Activated naive CD8-positive, alpha-beta T cell treated with anti-CD3 and anti-CD28 coated beads, Interleukin-2, amount 10 ng/mL, durations not matched to agents 7 days and 5 days (primary cell): ENCODE measurements around the gene FSHR. TPM values are rescaled to one million over a fixed set of nuclear protein-coding genes. Genes with fewer than 3 reads are reported as not detected.

Experiments
- ATAC-seq: fragments of 150-1000 bp; cut with Tn5 transposase; one replicate; pipeline ENCODE4 v1.10.0; 2021; ENCODE audit warnings: low read depth, moderate library complexity
- POLR2A ChIA-PET: fragments of 350-600 bp; sonication (Branson Sonifier 250); formaldehyde crosslinking; loops from one replicate; lab custom pipeline; 2021; ENCODE audit warnings: antibody characterized with exemption; lab: Charles Lee
- DNase-seq: peaks from one replicate; pipeline ENCODE4 v3.0.0; 2021
- H3K27ac Mint-ChIP-seq: one replicate; pipeline ENCODE4 v1.8.0; 2022; ENCODE audit warnings: mild to moderate bottlenecking, mixed read lengths
- H3K27me3 Mint-ChIP-seq: one replicate; pipeline ENCODE4 v1.8.0; 2022; ENCODE audit warnings: mild to moderate bottlenecking, moderate library complexity, mixed read lengths
- H3K36me3 Mint-ChIP-seq: one replicate; pipeline ENCODE4 v1.8.0; 2021; ENCODE audit warnings: mild to moderate bottlenecking, mixed read lengths
- H3K4me1 Mint-ChIP-seq: one replicate; pipeline ENCODE4 v1.8.0; 2021; ENCODE audit warnings: mixed read lengths
- H3K4me3 Mint-ChIP-seq: one replicate; pipeline ENCODE4 v1.8.0; 2022; ENCODE audit warnings: mild to moderate bottlenecking, moderate library complexity, mixed read lengths
- H3K9me3 Mint-ChIP-seq: one replicate; pipeline ENCODE4 v1.8.0; 2021; ENCODE audit warnings: mixed read lengths
- total RNA-seq, 2 experiments: library from RNA; stranded (reverse); gene quantifications; one replicate each; pipeline ENCODE4 v1.2.3, GENCODE V29; 2021

FSHR gene
- total RNA-seq, 2 experiments from 2014 or later = not detected

DNA sequence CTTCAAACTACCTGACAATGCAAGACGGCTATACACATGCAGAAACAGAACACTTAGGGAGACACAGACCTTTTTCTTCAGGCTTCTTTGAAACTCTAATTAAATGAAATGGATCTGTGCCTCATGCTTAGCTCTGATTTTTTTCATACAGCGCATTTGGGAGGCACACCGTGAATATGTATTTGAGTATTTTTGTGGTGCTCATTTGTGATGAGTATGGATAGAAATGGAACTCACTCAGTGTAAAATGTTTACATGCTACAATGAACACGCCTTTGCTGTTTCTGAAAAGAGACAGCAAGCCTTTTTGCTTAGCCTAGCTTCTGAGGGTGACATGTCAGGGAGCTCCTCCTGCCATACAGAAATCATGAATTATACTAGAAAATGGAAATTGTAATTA lies 113.3 kb downstream of the FSHR start:
- H3K36me3 Mint-ChIP-seq = no peaks in the 10 kb centered on the region
- no peaks in the 10 kb centered on the region for H3K27me3 Mint-ChIP-seq
- POLR2A ChIA-PET = no interaction called here

DNA sequence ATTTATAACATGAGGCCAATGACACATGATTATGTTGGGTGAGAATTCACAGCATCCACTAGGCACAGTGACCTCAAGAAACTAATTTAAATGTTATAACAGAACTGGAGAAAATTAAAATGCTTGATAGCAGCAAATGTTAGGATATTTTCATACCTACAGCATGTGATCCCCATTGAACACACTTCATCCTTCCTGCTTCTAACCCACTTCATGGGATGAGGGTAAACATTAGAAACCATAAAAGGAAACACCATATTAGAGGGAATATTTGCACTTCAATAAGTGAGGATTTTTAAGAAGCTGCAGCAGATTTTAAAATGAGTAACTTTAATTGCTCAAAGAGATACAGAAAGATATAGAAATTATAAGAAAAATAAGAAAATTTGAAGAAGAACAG lies 117.1 kb downstream of the FSHR start:
- POLR2A ChIA-PET = no interaction called here

More for the DNA sequence above, 113.3 kb downstream of the FSHR start:
- no peaks in the 10 kb centered on the region for H3K4me1 Mint-ChIP-seq
- ATAC-seq (no peak), DNase-seq (no peak)
- no peaks in the 10 kb centered on the region for H3K9me3 Mint-ChIP-seq
- no peak overlapping the region for H3K27ac Mint-ChIP-seq
- no peak overlapping the region for H3K4me3 Mint-ChIP-seq

GRCh38 chr2:49035481-49035880 lies 118.8 kb downstream of the FSHR start:
- POLR2A ChIA-PET = no interaction called here
- no peaks in the 10 kb centered on the region for H3K4me1 Mint-ChIP-seq
- H3K27me3 Mint-ChIP-seq = no peaks in the 10 kb centered on the region
- H3K9me3 Mint-ChIP-seq = no peaks in the 10 kb centered on the region
- H3K27ac Mint-ChIP-seq = no peak overlapping the region
- H3K36me3 Mint-ChIP-seq = no peaks in the 10 kb centered on the region
- no peak overlapping the region for H3K4me3 Mint-ChIP-seq
- no peak for DNase-seq
- no peak for ATAC-seq

More for the DNA sequence above, 117.1 kb downstream of the FSHR start:
- no peaks in the 10 kb centered on the region for H3K36me3 Mint-ChIP-seq
- H3K27ac Mint-ChIP-seq = no peak overlapping the region
- H3K4me3 Mint-ChIP-seq = no peak overlapping the region
- H3K4me1 Mint-ChIP-seq = no peaks in the 10 kb centered on the region
- no peaks in the 10 kb centered on the region for H3K27me3 Mint-ChIP-seq
- H3K9me3 Mint-ChIP-seq = no peaks in the 10 kb centered on the region
- DNase-seq = no peak
- no peak for ATAC-seq

GRCh38 chr2:49033394-49034185 lies 120.7 kb downstream of the FSHR start:
- Mint-ChIP-seq H3K9me3 (no peaks in the 10 kb centered on the region), H3K36me3 (no peaks in the 10 kb centered on the region), H3K27me3 (peaks cover 2% of the 10 kb centered on the region), H3K27ac (no peak overlapping the region), H3K4me3 (no peak overlapping the region), H3K4me1 (no peaks in the 10 kb centered on the region)
- ATAC-seq (no peak), DNase-seq (no peak)
- POLR2A ChIA-PET = no interaction called here

- no peak overlapping the region for H3K4me3 Mint-ChIP-seq
- ATAC-seq (no peak), DNase-seq (no peak)
- peaks cover 2% of the 10 kb centered on the region for H3K27me3 Mint-ChIP-seq
- POLR2A ChIA-PET = no interaction called here
- H3K4me1 Mint-ChIP-seq = no peaks in the 10 kb centered on the region
- H3K27ac Mint-ChIP-seq = no peak overlapping the region
- no peaks in the 10 kb centered on the region for H3K36me3 Mint-ChIP-seq
- H3K9me3 Mint-ChIP-seq = no peaks in the 10 kb centered on the region
Measured at GRCh38 chr2:49032936-49033335, 121.4 kb downstream of the FSHR start.

- H3K4me3 Mint-ChIP-seq = no peak overlapping the region
- no peaks in the 10 kb centered on the region for H3K4me1 Mint-ChIP-seq
- no peaks in the 10 kb centered on the region for H3K9me3 Mint-ChIP-seq
- peaks cover 2% of the 10 kb centered on the region for H3K27me3 Mint-ChIP-seq
- no peak for ATAC-seq
- no peak for DNase-seq
- no peaks in the 10 kb centered on the region for H3K36me3 Mint-ChIP-seq
- POLR2A ChIA-PET = no interaction called here
- no peak overlapping the region for H3K27ac Mint-ChIP-seq
Measured at GRCh38 chr2:49032126-49032525, 122.2 kb downstream of the FSHR start.

- POLR2A ChIA-PET = no interaction called here
- no peaks in the 10 kb centered on the region for H3K9me3 Mint-ChIP-seq
- no peak overlapping the region for H3K27ac Mint-ChIP-seq
- DNase-seq (no peak), ATAC-seq (no peak)
- H3K36me3 Mint-ChIP-seq = no peaks in the 10 kb centered on the region
- H3K4me1 Mint-ChIP-seq = no peaks in the 10 kb centered on the region
- peaks cover 2% of the 10 kb centered on the region for H3K27me3 Mint-ChIP-seq
- H3K4me3 Mint-ChIP-seq = no peak overlapping the region
Measured at GRCh38 chr2:49029406-49029805, 124.9 kb downstream of the FSHR start.

GRCh38 chr2:49028101-49028500 lies 126.2 kb downstream of the FSHR start:
- Mint-ChIP-seq H3K27ac (no peak overlapping the region), H3K4me3 (no peak overlapping the region), H3K27me3 (peaks cover 2% of the 10 kb centered on the region), H3K4me1 (no peaks in the 10 kb centered on the region), H3K9me3 (no peaks in the 10 kb centered on the region), H3K36me3 (no peaks in the 10 kb centered on the region)
- DNase-seq = no peak
- no peak for ATAC-seq
- POLR2A ChIA-PET = no interaction called here

DNA sequence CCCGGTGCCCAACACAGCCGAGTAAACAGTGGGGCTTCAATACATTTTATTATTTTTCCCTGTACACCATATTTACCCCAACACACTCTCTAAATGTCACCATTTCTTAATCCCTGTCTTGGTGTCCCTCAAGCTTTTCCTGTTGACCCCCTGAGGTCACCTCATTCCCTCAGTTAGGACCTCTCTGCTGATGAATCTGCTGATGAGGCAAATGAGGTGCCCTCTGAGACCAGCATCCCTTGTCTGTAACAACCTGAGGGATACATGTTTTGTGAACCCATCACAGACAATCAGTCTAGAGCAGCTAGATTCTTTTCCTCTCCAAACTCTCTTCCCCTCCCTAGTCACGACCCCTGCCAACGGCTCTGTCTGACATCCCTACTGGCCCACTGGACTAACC lies 127.6 kb downstream of the FSHR start:
- no peak for ATAC-seq
- no peak for DNase-seq
- H3K9me3 Mint-ChIP-seq = no peaks in the 10 kb centered on the region
- POLR2A ChIA-PET = no interaction called here
- H3K4me1 Mint-ChIP-seq = no peaks in the 10 kb centered on the region
- no peaks in the 10 kb centered on the region for H3K36me3 Mint-ChIP-seq
- H3K27ac Mint-ChIP-seq = no peak overlapping the region
- H3K27me3 Mint-ChIP-seq = peaks cover 2% of the 10 kb centered on the region
- no peak overlapping the region for H3K4me3 Mint-ChIP-seq

DNA sequence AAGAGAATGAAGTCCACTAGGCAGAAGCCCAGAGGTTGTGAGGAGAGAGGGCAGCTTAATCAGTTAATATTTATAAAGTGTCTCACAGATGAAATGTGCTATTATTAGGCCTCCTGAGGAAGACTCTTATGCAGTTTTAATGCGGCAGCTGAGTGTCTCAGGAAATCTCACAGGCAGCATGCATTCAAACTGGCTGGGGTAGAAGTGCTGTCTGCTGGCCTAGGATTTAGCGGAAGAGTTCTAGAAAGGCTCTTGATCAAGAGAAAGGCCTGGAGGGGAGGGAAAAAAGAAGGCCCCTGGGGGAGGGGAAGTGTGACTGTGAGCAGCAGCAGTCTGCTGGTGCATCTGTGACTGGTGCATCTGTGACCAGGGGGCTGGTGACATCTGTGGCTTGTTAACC lies 133.0 kb downstream of the FSHR start:
- no peaks in the 10 kb centered on the region for H3K9me3 Mint-ChIP-seq

GRCh38 chr2:49005261-49005660 lies 149.1 kb downstream of the FSHR start:
- Mint-ChIP-seq H3K27ac (no peak overlapping the region), H3K9me3 (no peaks in the 10 kb centered on the region), H3K4me3 (no peak overlapping the region), H3K36me3 (no peaks in the 10 kb centered on the region), H3K4me1 (no peaks in the 10 kb centered on the region), H3K27me3 (no peaks in the 10 kb centered on the region)
- ATAC-seq (no peak), DNase-seq (no peak)
- POLR2A ChIA-PET = no interaction called here

More for the DNA sequence above, 133.0 kb downstream of the FSHR start:
- Mint-ChIP-seq H3K27ac (no peak overlapping the region), H3K4me1 (no peaks in the 10 kb centered on the region), H3K36me3 (no peaks in the 10 kb centered on the region), H3K4me3 (no peak overlapping the region), H3K27me3 (no peaks in the 10 kb centered on the region)
- no peak for DNase-seq
- no peak for ATAC-seq
- POLR2A ChIA-PET = no interaction called here

DNA sequence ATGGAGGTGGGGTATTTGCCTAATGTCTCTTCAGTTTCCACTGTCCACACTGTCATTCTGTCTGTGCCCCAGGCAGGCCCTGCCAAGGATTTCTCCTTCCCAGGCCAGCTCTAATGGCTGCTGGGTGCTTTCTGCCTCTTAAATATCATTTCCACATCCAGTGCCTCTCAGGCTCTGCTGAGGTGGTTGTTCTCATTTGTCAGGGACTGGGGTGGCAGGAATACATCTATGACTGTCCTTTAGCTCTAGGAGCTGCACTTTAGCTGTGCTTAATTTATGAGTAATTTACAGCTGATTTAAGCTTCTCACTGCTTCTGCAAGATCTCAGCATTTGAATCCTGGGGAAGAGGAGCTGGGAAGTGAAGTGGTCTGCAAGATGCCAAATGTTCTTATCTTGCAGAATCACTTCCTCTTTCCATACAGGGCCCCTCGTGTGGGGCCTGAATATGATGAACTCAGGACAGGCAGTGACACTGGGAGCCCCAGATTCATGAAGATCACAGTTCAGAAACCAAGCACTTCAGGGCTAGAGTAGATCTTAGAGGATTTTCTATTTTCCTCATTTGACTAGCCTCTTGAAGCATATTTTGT lies 150.2 kb downstream of the FSHR start:
- H3K27me3 Mint-ChIP-seq = no peaks in the 10 kb centered on the region
- no peak for DNase-seq
- no peaks in the 10 kb centered on the region for H3K36me3 Mint-ChIP-seq
- H3K9me3 Mint-ChIP-seq = no peaks in the 10 kb centered on the region
- H3K4me3 Mint-ChIP-seq = no peak overlapping the region
- no peaks in the 10 kb centered on the region for H3K4me1 Mint-ChIP-seq
- POLR2A ChIA-PET = no interaction called here
- H3K27ac Mint-ChIP-seq = no peak overlapping the region
- ATAC-seq = no peak

DNA sequence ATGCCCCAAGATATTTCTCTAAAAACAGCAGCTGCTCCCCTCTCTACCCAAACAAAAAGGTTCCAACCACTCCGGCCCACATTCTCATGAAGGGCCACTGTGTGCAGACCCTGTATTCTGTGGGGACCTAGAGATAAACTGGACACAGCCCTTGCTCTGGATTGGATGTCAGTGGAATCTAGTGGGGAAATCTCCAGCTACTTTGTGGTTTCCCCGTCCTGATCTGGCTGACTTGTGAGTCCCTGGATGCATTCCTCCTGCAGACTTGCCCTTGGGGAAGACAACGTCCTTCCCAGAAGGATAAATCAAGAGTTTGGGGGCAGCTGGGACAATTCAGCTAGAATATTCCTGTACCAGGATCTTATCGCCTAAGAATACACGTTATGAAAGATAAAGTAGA lies 151.1 kb downstream of the FSHR start:
- Mint-ChIP-seq H3K27ac (no peak overlapping the region), H3K4me1 (no peaks in the 10 kb centered on the region), H3K4me3 (no peak overlapping the region), H3K27me3 (no peaks in the 10 kb centered on the region), H3K9me3 (no peaks in the 10 kb centered on the region), H3K36me3 (no peaks in the 10 kb centered on the region)
- DNase-seq (no peak), ATAC-seq (no peak)
- POLR2A ChIA-PET = no interaction called here

- DNase-seq (no peak), ATAC-seq (no peak)
- no peaks in the 10 kb centered on the region for H3K4me1 Mint-ChIP-seq
- H3K27ac Mint-ChIP-seq = no peak overlapping the region
- no peak overlapping the region for H3K4me3 Mint-ChIP-seq
- H3K9me3 Mint-ChIP-seq = no peaks in the 10 kb centered on the region
- no peaks in the 10 kb centered on the region for H3K27me3 Mint-ChIP-seq
- POLR2A ChIA-PET = no interaction called here
- no peaks in the 10 kb centered on the region for H3K36me3 Mint-ChIP-seq
Measured at GRCh38 chr2:49002750-49003149, 151.6 kb downstream of the FSHR start.
